Stomach (tissue), 4 donors: ENCODE measurements around the gene VSTM4.

ENCODE experiments used
- EP300 ChIP-seq: sonication (generic); formaldehyde crosslinking; IDR thresholded peaks from one replicate; pipeline ENCODE4 v1.6.1; 2017; ENCODE audit warnings: antibody characterized with exemption
- POLR2A ChIP-seq, 4 donors: fragments of 450-650 bp; IDR thresholded peaks; one replicate each; pipeline ENCODE4 v1.6.1; 2016; ENCODE audit warnings: antibody characterized with exemption in 4 of 4, control low read depth in 2 of 4, mild to moderate bottlenecking in 1 of 4, moderate library complexity in 1 of 4
- TF ChIP-seq, protein P1 (sequence below), 7 experiments: fragments of 450-650 bp in 4 of 7; fragments of 200-600 bp in 3 of 7; sonication (generic) in 3 of 7; IDR thresholded peaks; one replicate each; pipeline ENCODE4 v1.5.1; 2016 to 2019; ENCODE audit warnings: antibody characterized with exemption in 7 of 7, control low read depth in 2 of 7, mild to moderate bottlenecking in 1 of 7

DNA sequence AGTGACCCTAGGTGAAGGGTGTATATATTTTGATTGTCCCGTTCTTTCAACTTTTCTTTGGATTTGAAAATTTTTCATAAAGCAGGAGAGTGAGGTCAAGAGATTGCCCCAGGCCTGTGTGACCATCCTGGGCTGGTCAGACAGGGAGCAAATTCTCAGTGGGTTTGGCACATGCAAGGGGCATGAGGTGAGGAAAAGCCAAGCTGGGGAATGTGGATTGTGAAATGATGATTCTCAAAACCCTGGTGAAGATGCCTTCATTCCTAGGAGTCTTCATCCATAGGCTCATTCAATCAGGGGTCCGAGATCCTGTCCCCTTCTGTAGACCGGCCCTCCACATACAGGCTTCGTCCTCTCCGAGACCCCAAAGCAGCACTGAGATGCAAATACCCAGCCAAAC is 45.5 kb upstream of the VSTM4 start:
- TF ChIP-seq, protein P1, sequence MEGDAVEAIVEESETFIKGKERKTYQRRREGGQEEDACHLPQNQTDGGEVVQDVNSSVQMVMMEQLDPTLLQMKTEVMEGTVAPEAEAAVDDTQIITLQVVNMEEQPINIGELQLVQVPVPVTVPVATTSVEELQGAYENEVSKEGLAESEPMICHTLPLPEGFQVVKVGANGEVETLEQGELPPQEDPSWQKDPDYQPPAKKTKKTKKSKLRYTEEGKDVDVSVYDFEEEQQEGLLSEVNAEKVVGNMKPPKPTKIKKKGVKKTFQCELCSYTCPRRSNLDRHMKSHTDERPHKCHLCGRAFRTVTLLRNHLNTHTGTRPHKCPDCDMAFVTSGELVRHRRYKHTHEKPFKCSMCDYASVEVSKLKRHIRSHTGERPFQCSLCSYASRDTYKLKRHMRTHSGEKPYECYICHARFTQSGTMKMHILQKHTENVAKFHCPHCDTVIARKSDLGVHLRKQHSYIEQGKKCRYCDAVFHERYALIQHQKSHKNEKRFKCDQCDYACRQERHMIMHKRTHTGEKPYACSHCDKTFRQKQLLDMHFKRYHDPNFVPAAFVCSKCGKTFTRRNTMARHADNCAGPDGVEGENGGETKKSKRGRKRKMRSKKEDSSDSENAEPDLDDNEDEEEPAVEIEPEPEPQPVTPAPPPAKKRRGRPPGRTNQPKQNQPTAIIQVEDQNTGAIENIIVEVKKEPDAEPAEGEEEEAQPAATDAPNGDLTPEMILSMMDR (IDR thresholded peaks at IDR 0.05), result no peak
- TF ChIP-seq POLR2A (IDR thresholded peaks at IDR 0.05), result no peak
- no peak for TF ChIP-seq EP300
